Fibroblast of lung (primary cell): ENCODE data around the gene DDX51. TPM values are rescaled to one million over a fixed set of nuclear protein-coding genes. Genes with fewer than 3 reads are reported as not detected.

Source experiments
- DNase-seq, 2 donors: peaks; one replicate each; pipeline versions ENCODE4 v3.0.0 to v3.0.0-alpha.2; 2010; ENCODE audit warnings: low read depth in 2 of 2
- H2AFZ ChIP-seq: 2 replicates; pipeline ENCODE4 v1.5.1; 2012; ENCODE audit warnings: low read length, control low read depth, inconsistent platforms
- H3K27ac ChIP-seq: 2 replicates; pipeline ENCODE4 v1.5.1; 2011; ENCODE audit warnings: low read length, control low read depth; ENCODE audit not compliant: insufficient read depth
- H3K27me3 ChIP-seq: 2 replicates; pipeline ENCODE4 v1.5.1; 2011; ENCODE audit warnings: mild to moderate bottlenecking, low read length; ENCODE audit not compliant: control insufficient read depth, insufficient read depth
- H3K36me3 ChIP-seq: 2 replicates; pipeline ENCODE4 v1.5.1; 2011; ENCODE audit warnings: low read length; ENCODE audit not compliant: control insufficient read depth, insufficient read depth
- H3K4me1 ChIP-seq: 2 replicates; pipeline ENCODE4 v1.5.1; 2011; ENCODE audit warnings: low read length; ENCODE audit not compliant: control insufficient read depth, insufficient read depth; ENCODE audit errors: extremely low read depth
- H3K4me2 ChIP-seq: 2 replicates; pipeline ENCODE4 v1.5.1; 2011; ENCODE audit warnings: low read length, control low read depth; ENCODE audit not compliant: insufficient read depth; ENCODE audit errors: extremely low read depth
- H3K4me3 ChIP-seq, 4 experiments: fragments of 200-600 bp in 1 of 4; sonication (generic) in 1 of 4; replicated peaks in 1 of 4; 2 replicates each; pipeline ENCODE4 v1.5.1; 2011 to 2016; ENCODE audit warnings: low read length in 4 of 4, low read depth in 3 of 4, mild to moderate bottlenecking in 3 of 4, control low read depth in 2 of 4, inconsistent platforms in 1 of 4, mixed read lengths in 1 of 4; ENCODE audit not compliant: insufficient read depth in 1 of 4; ENCODE audit errors: control extremely low read depth in 1 of 4
- H3K79me2 ChIP-seq: 2 replicates; pipeline ENCODE4 v1.5.1; 2012; ENCODE audit warnings: mild to moderate bottlenecking, low read length, inconsistent platforms; ENCODE audit not compliant: control insufficient read depth, insufficient read depth
- H3K9ac ChIP-seq: 2 replicates; pipeline ENCODE4 v1.5.1; 2011; ENCODE audit warnings: mild to moderate bottlenecking, low read length, control low read depth; ENCODE audit not compliant: insufficient read depth
- H3K9me3 ChIP-seq: 2 replicates; pipeline ENCODE4 v1.5.1; 2012; ENCODE audit warnings: low read depth, low read length; ENCODE audit not compliant: control insufficient read depth, insufficient read depth
- H4K20me1 ChIP-seq: 2 replicates; pipeline ENCODE4 v1.5.1; 2011; ENCODE audit warnings: low read length; ENCODE audit not compliant: control insufficient read depth, insufficient read depth; ENCODE audit errors: extremely low read depth
- EZH2 ChIP-seq: IDR thresholded peaks from 2 replicates; pipeline ENCODE4 v1.5.1; 2012; ENCODE audit warnings: low read length, control low read depth, mild to moderate bottlenecking; ENCODE audit errors: missing control alignments
- polyA plus RNA-seq, 2 donors: library from polyadenylated mRNA; depleted of rRNA in 1 of 2; stranded (reverse) in 1 of 2; unstranded in 1 of 2; fragments of >200 nt; gene quantifications; 2 replicates each; pipeline ENCODE4 v1.2.1, GENCODE V29; 2011 to 2012; ENCODE audit warnings: missing spikeins in 1 of 2
- total RNA-seq: library from RNA; depleted of rRNA; stranded (reverse); fragments of >200 nt; gene quantifications from 2 replicates; pipeline ENCODE4 v1.2.1, GENCODE V29; 2014
- TF ChIP-seq, protein P1 (sequence below), 2 donors: IDR thresholded peaks in 1 of 2; conservative IDR thresholded peaks in 1 of 2; 1 replicate in 1 of 2; 2 replicates in 1 of 2; pipeline ENCODE4 v1.5.1; 2011 to 2012; ENCODE audit warnings: low read length in 2 of 2, control low read depth in 1 of 2, inconsistent platforms in 1 of 2, low read depth in 1 of 2, mild to moderate bottlenecking in 1 of 2

DDX51 gene
- total and polyA plus RNA-seq, 2 donors (not counting 1 experiment from before 2014, with no cell fraction given): 3.7 to 7.4 TPM

DNA sequence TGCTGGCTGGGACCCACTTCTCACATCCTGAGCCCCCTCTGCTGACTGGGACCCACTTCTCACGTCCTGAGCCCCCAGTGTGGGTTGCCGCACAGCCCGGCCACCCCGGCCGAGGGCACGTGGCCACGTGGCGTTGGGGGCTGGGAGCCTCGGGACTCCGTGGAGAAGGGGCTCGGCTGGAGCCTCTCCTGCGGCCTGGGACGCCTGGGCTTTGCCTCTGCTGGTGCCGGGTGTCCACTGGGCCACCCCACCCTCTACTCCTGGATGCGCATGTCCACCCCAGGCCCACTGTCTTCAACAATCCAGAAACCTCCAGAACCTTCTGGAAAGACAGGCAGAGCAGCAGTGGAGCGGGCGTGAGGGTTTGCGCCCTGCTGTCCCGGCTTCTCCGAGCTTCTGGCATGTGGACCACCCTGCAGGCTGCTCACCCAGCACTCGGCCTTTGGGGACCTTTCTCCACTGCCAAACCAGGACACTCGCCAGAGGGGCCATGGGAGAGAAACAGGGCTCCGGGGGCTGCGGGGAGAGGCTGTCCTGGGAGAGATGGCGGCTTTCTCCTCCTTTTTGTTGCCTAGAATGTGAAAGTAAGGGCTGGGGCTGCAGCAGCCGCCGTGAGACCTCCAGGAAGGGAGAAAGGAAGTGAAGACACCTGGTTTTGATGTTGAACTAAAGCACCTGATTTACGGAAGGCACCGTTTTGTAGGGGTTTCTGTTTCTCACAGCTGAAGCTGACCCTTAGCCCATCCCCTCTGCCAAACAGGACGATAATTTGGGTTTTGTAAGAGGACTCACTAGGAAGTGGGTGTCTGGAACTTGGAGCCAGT lies 30.1 kb upstream of the DDX51 start:
- TF ChIP-seq EZH2: no peak
- TF ChIP-seq, protein P1, sequence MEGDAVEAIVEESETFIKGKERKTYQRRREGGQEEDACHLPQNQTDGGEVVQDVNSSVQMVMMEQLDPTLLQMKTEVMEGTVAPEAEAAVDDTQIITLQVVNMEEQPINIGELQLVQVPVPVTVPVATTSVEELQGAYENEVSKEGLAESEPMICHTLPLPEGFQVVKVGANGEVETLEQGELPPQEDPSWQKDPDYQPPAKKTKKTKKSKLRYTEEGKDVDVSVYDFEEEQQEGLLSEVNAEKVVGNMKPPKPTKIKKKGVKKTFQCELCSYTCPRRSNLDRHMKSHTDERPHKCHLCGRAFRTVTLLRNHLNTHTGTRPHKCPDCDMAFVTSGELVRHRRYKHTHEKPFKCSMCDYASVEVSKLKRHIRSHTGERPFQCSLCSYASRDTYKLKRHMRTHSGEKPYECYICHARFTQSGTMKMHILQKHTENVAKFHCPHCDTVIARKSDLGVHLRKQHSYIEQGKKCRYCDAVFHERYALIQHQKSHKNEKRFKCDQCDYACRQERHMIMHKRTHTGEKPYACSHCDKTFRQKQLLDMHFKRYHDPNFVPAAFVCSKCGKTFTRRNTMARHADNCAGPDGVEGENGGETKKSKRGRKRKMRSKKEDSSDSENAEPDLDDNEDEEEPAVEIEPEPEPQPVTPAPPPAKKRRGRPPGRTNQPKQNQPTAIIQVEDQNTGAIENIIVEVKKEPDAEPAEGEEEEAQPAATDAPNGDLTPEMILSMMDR (conservative IDR thresholded peaks at IDR 0.05 in 1 of 2, IDR thresholded peaks at IDR 0.05 in 1 of 2; ENCODE audit: low read depth in 1 of 2, low read length in 2 of 2): no peak
- no peaks in the 10 kb centered on the region for H4K20me1 ChIP-seq
- no peak for DNase-seq
- H3K9ac ChIP-seq: no peak overlapping the region
- no peaks in the 10 kb centered on the region for H3K9me3 ChIP-seq
- no peak overlapping the region for H2AFZ ChIP-seq
- H3K79me2 ChIP-seq: no peaks in the 10 kb centered on the region
- H3K36me3 ChIP-seq: no peaks in the 10 kb centered on the region
- H3K4me2 ChIP-seq: no peak overlapping the region
- H3K27ac ChIP-seq: no peak overlapping the region
- no peak overlapping the region for H3K4me3 ChIP-seq
- peaks cover 14% of the 10 kb centered on the region for H3K27me3 ChIP-seq
- H3K4me1 ChIP-seq: no peaks in the 10 kb centered on the region

DNA sequence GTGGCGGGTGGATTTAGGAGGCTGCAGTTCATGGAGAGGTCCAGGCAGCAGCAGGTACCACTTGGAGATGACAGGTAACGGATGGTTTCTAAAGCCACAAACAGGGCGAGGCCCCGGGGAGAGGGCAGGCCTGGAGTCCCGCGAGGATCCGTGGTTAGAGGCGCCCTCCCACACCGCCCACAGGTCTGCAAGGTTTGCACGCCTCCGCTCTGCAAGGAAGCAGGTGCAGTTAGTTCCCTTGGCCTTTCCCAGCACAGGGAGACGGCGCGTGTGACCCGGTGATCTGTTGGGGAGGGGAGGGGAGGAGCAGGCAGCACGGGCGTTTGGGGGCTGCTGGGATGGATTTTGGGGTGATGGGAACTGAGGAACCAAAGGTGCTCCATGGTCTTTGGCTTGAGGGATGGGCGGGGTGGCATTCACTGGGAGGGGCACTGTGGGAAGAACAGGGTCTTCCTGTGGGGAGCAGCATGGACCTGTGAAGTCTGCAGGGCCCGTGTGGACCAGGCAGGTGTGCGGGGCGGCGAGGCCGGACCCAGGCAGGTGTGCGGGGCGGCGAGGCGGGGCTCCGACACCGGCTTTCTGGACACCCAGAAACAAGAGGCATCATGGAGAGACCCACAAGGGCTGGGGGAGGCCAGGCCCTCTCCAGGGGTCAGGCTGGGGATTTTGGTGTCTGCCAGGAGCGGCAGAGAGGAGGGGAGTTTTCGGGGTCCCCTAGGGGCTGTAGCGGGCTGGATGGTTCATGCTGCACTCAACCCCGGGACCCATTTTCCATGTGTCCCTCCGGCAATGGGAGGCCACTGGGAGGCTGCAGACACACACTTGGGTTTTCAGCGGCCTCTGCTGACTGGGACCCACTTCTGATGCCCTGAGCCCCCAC lies 29.3 kb upstream of the DDX51 start:
- no peak for DNase-seq
- no peaks in the 10 kb centered on the region for H3K79me2 ChIP-seq
- no peaks in the 10 kb centered on the region for H3K36me3 ChIP-seq
- no peak overlapping the region for H2AFZ ChIP-seq
- H3K27ac ChIP-seq: no peak overlapping the region
- H3K4me3 ChIP-seq: no peak overlapping the region
- no peaks in the 10 kb centered on the region for H3K9me3 ChIP-seq
- H4K20me1 ChIP-seq: no peaks in the 10 kb centered on the region
- H3K27me3 ChIP-seq: peaks cover 14% of the 10 kb centered on the region
- H3K4me1 ChIP-seq: no peaks in the 10 kb centered on the region
- H3K9ac ChIP-seq: no peak overlapping the region
- TF ChIP-seq EZH2: no peak
- TF ChIP-seq, protein P1 (conservative IDR thresholded peaks at IDR 0.05 in 1 of 2, IDR thresholded peaks at IDR 0.05 in 1 of 2; ENCODE audit: low read depth in 1 of 2, low read length in 2 of 2): no peak
- no peak overlapping the region for H3K4me2 ChIP-seq

DNA sequence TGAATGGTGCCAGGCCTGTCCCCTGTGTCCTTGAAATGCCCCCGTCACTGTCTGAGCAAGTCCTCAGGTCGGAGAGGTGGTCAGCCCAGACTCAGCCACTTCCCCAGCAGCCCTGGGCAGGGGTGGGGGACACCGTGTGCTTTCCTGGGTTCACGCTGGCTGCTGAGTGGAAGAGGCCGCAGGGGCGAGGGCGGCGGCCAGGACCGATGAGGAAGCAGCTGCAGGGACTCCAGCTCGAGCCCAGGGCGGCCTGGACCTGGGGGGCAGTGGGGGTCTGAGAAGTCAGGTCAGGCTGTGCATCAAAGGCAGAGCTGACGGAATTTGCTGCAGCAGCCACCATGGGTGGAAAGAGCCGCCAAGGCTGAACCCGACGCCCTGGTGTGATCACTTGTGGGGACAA lies 28.5 kb upstream of the DDX51 start:
- Histone ChIP-seq H3K27me3 (peaks cover 14% of the 10 kb centered on the region), H3K79me2 (no peaks in the 10 kb centered on the region), H3K4me1 (no peaks in the 10 kb centered on the region), H3K9ac (no peak overlapping the region), H3K4me2 (no peak overlapping the region), H3K4me3 (no peak overlapping the region), H3K27ac (no peak overlapping the region), H2AFZ (no peak overlapping the region), H4K20me1 (no peaks in the 10 kb centered on the region), H3K9me3 (no peaks in the 10 kb centered on the region), H3K36me3 (no peaks in the 10 kb centered on the region)
- TF ChIP-seq, protein P1 (conservative IDR thresholded peaks at IDR 0.05 in 1 of 2, IDR thresholded peaks at IDR 0.05 in 1 of 2; ENCODE audit: low read depth in 1 of 2, low read length in 2 of 2): no peak
- no peak for TF ChIP-seq EZH2
- no peak for DNase-seq
